ENCODE data around the gene SYNGR2. TPM values are rescaled to one million over a fixed set of nuclear protein-coding genes. Genes with fewer than 3 reads are reported as not detected.

The SYNGR2 gene
- total RNA-seq, 4 donors from 2014 or later = 40.6 to 70.2 (median 54.1) TPM

GRCh38 chr17:78144736-78145641, 23.4 kb upstream of the SYNGR2 start:
- Histone ChIP-seq H3K27me3 (no peaks in the 10 kb centered on the region), H3K9me3 (no peaks in the 10 kb centered on the region), H3K27ac (peak overlapping the region; percentile 40 to 71 (median 54)), H3K4me3 (no peak overlapping the region), H3K4me1 (peaks cover 8 to 85% (median 29%) of the 10 kb centered on the region in 4 donors), H3K36me3 (no peaks in the 10 kb centered on the region)
- no peak for DNase-seq (ENCODE audit: low spot score in 2 of 2)
- TF ChIP-seq EP300 (IDR thresholded peaks at IDR 0.05) = peak in 1 of 2 donors; percentile 35
- TF ChIP-seq CTCF (IDR thresholded peaks at IDR 0.05) = no peak
- WGBS, 2 donors = 15 to 21% methylated on average over 8 to 15 of the region's 18 CpGs

- Histone ChIP-seq H3K4me1 (peaks cover 8 to 82% (median 22%) of the 10 kb centered on the region in 4 donors), H3K27ac (peak overlapping the region in 2 of 4 donors; percentile 67 to 71), H3K9me3 (no peaks in the 10 kb centered on the region), H3K36me3 (no peaks in the 10 kb centered on the region), H3K27me3 (no peaks in the 10 kb centered on the region), H3K4me3 (no peak overlapping the region)
- DNase-seq (ENCODE audit: low spot score in 2 of 2) = no peak
- TF ChIP-seq CTCF (IDR thresholded peaks at IDR 0.05) (no peak), POLR2A (IDR thresholded peaks at IDR 0.05) (no peak), EP300 (IDR thresholded peaks at IDR 0.05) (no peak)
- WGBS, 2 donors = 91 to 96% methylated on average over 7 of the region's 7 CpGs
These were observed 21.9 kb upstream of the SYNGR2 start for GRCh38 chr17:78146471-78146869.

GRCh38 chr17:78146881-78147280, 21.5 kb upstream of the SYNGR2 start:
- TF ChIP-seq EP300 (IDR thresholded peaks at IDR 0.05) (no peak), CTCF (IDR thresholded peaks at IDR 0.05) (no peak), POLR2A (IDR thresholded peaks at IDR 0.05) (no peak)
- Histone ChIP-seq H3K27me3 (no peaks in the 10 kb centered on the region), H3K4me3 (no peak overlapping the region), H3K4me1 (peaks cover 8 to 78% (median 21%) of the 10 kb centered on the region in 4 donors), H3K9me3 (no peaks in the 10 kb centered on the region), H3K27ac (peak overlapping the region in 2 of 4 donors; percentile 26 to 46), H3K36me3 (no peaks in the 10 kb centered on the region)
- WGBS, 2 donors = 79 to 87% methylated on average over 6 of the region's 6 CpGs
- DNase-seq (ENCODE audit: low spot score in 2 of 2) = no peak

- no peaks in the 10 kb centered on the region for H3K27me3 ChIP-seq
- DNase-seq (ENCODE audit: low spot score in 2 of 2) = no peak
- no peak for TF ChIP-seq EP300 (IDR thresholded peaks at IDR 0.05)
- no peak for TF ChIP-seq POLR2A (IDR thresholded peaks at IDR 0.05)
- no peak for TF ChIP-seq CTCF (IDR thresholded peaks at IDR 0.05)
- H3K27ac ChIP-seq = peak overlapping the region in 2 of 4 donors; percentile 26 to 46
- WGBS, 2 donors = 73 to 85% methylated on average over 8 of the region's 8 CpGs
- peaks cover 8 to 73% (median 21%) of the 10 kb centered on the region in 4 donors for H3K4me1 ChIP-seq
- no peak overlapping the region for H3K4me3 ChIP-seq
- H3K36me3 ChIP-seq = no peaks in the 10 kb centered on the region
- H3K9me3 ChIP-seq = no peaks in the 10 kb centered on the region
These were observed 20.9 kb upstream of the SYNGR2 start for GRCh38 chr17:78147315-78147998.

All from tibial nerve (tissue), 4 donors.